Tibial artery (tissue), 4 donors: Measurements from ENCODE around the gene SMTN.

Experiments used
- DNase-seq, 2 donors: peaks; one replicate each; pipeline ENCODE4 v3.0.0-alpha.2; 2019
- H3K27ac ChIP-seq, 2 donors: fragments of 200-600 bp; sonication (generic) in 1 of 2; 1 replicate in 1 of 2; 2 replicates in 1 of 2; pipeline ENCODE4 v1.5.1; 2018 to 2019; ENCODE audit warnings: mild to moderate bottlenecking in 1 of 2
- H3K27me3 ChIP-seq, 2 donors: fragments of 200-600 bp; sonication (generic) in 1 of 2; one replicate each; pipeline versions ENCODE4 v1.5.1 to v1.6.0; 2016 to 2019
- H3K36me3 ChIP-seq, 3 donors: fragments of 200-600 bp; sonication (generic) in 2 of 3; one replicate each; pipeline ENCODE4 v1.5.1; 2016 to 2019; ENCODE audit warnings: mild to moderate bottlenecking in 2 of 3
- H3K4me1 ChIP-seq, 4 donors: fragments of 200-600 bp; sonication (generic) in 2 of 4; 1 replicate in 3 of 4; 2 replicates in 1 of 4; pipeline ENCODE4 v1.5.1; 2016 to 2019
- H3K4me3 ChIP-seq, 2 donors: fragments of 200-600 bp; sonication (generic) in 1 of 2; 1 replicate in 1 of 2; 2 replicates in 1 of 2; pipeline ENCODE4 v1.5.1; 2018 to 2019; ENCODE audit warnings: mild to moderate bottlenecking in 2 of 2
- H3K9me3 ChIP-seq, 3 donors: fragments of 200-600 bp; sonication (generic) in 1 of 3; one replicate each; pipeline ENCODE4 v1.5.1; 2016 to 2019
- CTCF ChIP-seq, 2 experiments: fragments of 200-600 bp in 1 of 2; fragments of 450-650 bp in 1 of 2; IDR thresholded peaks; one replicate each; pipeline ENCODE4 v1.5.1; 2017 to 2019; ENCODE audit warnings: antibody characterized with exemption in 2 of 2, mild to moderate bottlenecking in 1 of 2, moderate library complexity in 1 of 2
- intact Hi-C: fragments of 100-400 bp; cut with DNase I; formaldehyde crosslinking; loops from one replicate; pipeline ENCODE4 v1.15.0; 2023; ENCODE audit warnings: low total_unique reads

Gene SMTN

DNA sequence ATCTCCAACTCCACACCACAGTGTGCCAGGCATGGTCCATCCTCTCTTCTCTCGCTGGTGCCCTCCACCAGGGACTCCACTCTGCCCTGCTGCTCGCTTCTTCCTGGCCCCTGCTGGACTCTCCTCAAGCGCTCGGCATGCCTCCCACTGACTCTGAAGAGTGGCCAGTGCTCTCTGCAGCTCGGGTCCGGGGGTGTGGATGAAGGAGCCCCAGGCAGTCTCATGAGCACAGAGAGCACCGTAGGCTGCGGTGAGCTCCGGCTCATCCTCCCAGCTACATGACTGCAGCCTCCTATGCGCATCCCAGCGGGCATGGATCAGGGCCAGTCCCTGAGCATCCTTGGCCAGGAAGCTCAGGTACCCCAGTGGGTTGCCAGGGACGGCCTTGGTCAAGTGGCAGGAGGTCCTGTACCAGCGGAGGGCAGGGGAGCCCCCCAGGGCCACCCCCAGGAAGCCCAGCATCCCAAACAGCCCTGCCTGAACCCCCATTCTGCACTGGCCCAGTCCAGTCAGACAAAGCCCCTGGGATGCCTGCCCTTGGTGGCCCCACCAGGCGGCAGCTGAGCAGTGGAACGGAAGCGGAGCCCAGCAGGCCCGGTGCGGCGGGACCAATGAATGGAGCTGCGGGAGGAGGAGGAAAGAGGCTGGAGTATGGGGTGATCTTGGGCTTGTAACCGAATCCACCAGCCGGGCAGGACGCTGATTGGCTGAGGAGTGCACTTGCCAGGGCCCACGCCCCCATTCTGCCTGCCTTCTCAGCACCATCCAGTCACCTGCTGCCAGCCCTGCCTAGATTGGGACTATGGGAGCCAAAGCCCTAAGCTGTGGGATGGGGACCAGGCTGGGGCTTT, 59.0 kb downstream of the SMTN start, which contains the start of gene PLA2G3:
Gene PLA2G3 (minus strand): TSS at position 643 of the 851 bp plus-strand sequence. CDS start 154 bp downstream, at position 489.
- Histone ChIP-seq H3K27me3 (peaks cover 0 to 9% of the 10 kb centered on the region in 2 donors), H3K4me3 (no peak within 1 kb of the TSS), H3K4me1 (peaks cover 0 to 25% (median 12%) of the 10 kb centered on the region in 4 donors), H3K36me3 (no peaks in the 10 kb centered on the region), H3K27ac (no peak within 1 kb of the TSS), H3K9me3 (no peaks in the 10 kb centered on the region)
- intact Hi-C loops, result loop anchor here (10.0 kb wide), 1 partner anchor 375 kb away; no protein-coding TSS in a partner anchor
- no peak for DNase-seq
- TF ChIP-seq CTCF (IDR thresholded peaks at IDR 0.05), result no peak

DNA sequence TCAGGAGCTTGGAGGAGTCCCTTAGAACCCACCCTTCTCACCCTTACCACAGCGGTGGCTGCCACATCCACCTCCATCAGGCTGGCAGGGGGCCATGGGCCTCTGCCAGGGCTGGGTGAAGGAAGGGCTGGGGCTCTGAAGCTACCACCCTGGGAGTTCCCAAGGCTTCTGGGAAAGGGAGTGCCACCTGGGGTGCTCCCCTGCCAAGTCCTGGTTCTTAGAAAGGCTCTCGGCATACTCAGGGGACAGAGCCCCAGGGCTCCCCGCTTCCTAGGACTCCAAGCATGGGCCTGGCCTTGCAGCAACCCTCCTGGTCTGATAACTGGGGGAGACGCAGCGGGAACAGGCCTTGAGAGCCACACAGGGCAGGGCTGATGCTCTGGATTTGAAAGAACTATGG, 59.6 kb downstream of the SMTN start:
- intact Hi-C loops, result loop anchor here (10.0 kb wide), 1 partner anchor 376 kb away; no protein-coding TSS in a partner anchor
- H3K4me1 ChIP-seq, result peaks cover 0 to 25% (median 12%) of the 10 kb centered on the region in 4 donors
- H3K36me3 ChIP-seq, result no peaks in the 10 kb centered on the region
- no peaks in the 10 kb centered on the region for H3K9me3 ChIP-seq
- no peak overlapping the region for H3K4me3 ChIP-seq
- peaks cover 0 to 9% of the 10 kb centered on the region in 2 donors for H3K27me3 ChIP-seq
- DNase-seq, result no peak
- no peak for TF ChIP-seq CTCF (IDR thresholded peaks at IDR 0.05)
- no peak overlapping the region for H3K27ac ChIP-seq

- no peaks in the 10 kb centered on the region for H3K9me3 ChIP-seq
- no peak for TF ChIP-seq CTCF (IDR thresholded peaks at IDR 0.05)
- no peak overlapping the region for H3K4me3 ChIP-seq
- H3K4me1 ChIP-seq, result peaks cover 0 to 25% (median 12%) of the 10 kb centered on the region in 4 donors
- intact Hi-C loops, result loop anchor here (10.0 kb wide), 1 partner anchor 377 kb away; no protein-coding TSS in a partner anchor
- DNase-seq, result no peak
- H3K27ac ChIP-seq, result no peak overlapping the region
- H3K36me3 ChIP-seq, result no peaks in the 10 kb centered on the region
- peaks cover 0 to 9% of the 10 kb centered on the region in 2 donors for H3K27me3 ChIP-seq
These were observed 60.4 kb downstream of the SMTN start for GRCh38 chr22:31141551-31141950.

DNA sequence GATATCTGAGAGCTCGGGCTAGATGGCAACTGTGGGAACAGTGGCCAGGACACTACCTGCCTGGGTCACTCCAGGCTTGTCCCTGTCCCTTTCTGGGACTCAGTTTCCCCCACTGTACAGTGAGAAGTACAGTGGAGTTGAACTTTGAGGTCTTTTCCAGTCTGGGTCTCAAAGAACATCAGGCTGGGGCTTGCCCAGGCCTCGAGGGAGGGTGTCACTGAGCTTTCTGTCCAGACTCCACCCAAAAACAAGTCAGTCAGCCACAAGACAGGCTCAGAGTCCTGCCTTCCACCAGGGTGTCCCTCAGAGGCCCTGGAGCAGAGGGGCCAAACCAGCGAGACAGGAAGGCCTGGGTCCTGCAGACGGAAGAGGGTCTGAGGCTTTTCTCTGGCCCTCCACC, 61.2 kb downstream of the SMTN start:
- no peaks in the 10 kb centered on the region for H3K36me3 ChIP-seq
- intact Hi-C loops, result loop anchor here (10.0 kb wide), 1 partner anchor 377 kb away; no protein-coding TSS in a partner anchor

DNA sequence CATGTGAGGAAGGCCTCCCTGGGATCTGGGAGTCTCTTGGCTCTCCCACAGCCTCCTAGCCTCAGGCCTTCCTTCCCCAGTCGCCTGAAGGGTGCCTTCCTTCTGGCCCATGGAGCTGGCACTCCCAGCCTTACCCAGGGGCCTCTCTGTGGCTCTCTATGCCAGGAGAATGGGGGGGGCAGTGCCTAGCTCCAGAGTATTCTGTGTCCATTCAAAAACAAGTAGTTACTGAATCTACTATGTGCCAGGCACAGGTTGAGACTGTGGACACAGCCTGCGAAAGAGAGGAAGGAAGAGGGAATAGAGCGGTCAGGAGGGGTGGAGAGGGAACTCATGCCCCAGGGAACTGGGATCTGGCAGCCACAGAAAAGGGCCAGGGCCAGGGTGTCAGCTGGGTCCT, 61.9 kb downstream of the SMTN start:
- peak in 1 of 2 donors; percentile 58 for DNase-seq
- peaks cover 0 to 6% of the 10 kb centered on the region in 2 donors for H3K27me3 ChIP-seq
- no peak overlapping the region for H3K4me3 ChIP-seq
- no peaks in the 10 kb centered on the region for H3K36me3 ChIP-seq
- no peaks in the 10 kb centered on the region for H3K9me3 ChIP-seq
- H3K27ac ChIP-seq, result peak overlapping the region; percentile 26 to 38
- peaks cover 0 to 26% (median 12%) of the 10 kb centered on the region in 4 donors for H3K4me1 ChIP-seq
- intact Hi-C loops, result loop anchor here (10.0 kb wide), 1 partner anchor 378 kb away; no protein-coding TSS in a partner anchor
- TF ChIP-seq CTCF (IDR thresholded peaks at IDR 0.05), result no peak

More for the DNA sequence above, 61.2 kb downstream of the SMTN start:
- Histone ChIP-seq H3K27ac (peak overlapping the region in 1 of 2 donors; percentile 26), H3K4me3 (no peak overlapping the region), H3K27me3 (peaks cover 0 to 6% of the 10 kb centered on the region in 2 donors), H3K9me3 (no peaks in the 10 kb centered on the region), H3K4me1 (peaks cover 0 to 25% (median 12%) of the 10 kb centered on the region in 4 donors)
- DNase-seq, result no peak
- TF ChIP-seq CTCF (IDR thresholded peaks at IDR 0.05), result no peak
